A673 (cell line): Measurements from ENCODE around the gene XKR7. TPM values are rescaled to one million over a fixed set of nuclear protein-coding genes. Genes with fewer than 3 reads are reported as not detected.

Experiments
- BruUV-seq: library from RNA; stranded (reverse); fragments of 400-500 nt; replicated peaks from 2 replicates; lab custom pipeline; 2021; lab: Mats Ljungman, UMichigan
- CTCF ChIA-PET: fragments of 300-600 bp; sonication (Branson Sonifier 250); formaldehyde crosslinking; loops from one replicate; lab custom pipeline; 2022; ENCODE audit warnings: antibody characterized with exemption; lab: Charles Lee
- POLR2A ChIA-PET: fragments of 300-600 bp; sonication (Branson Sonifier 250); formaldehyde crosslinking; loops from one replicate; lab custom pipeline; 2022; ENCODE audit warnings: antibody characterized with exemption; ENCODE audit not compliant: low non-redundant PET; lab: Charles Lee
- DNase-seq: peaks from one replicate; pipeline ENCODE4 v3.0.0-alpha.2; 2015; ENCODE audit warnings: low spot score
- H3K27ac ChIP-seq: fragments of 200-600 bp; sonication (generic); 2 replicates; pipeline ENCODE4 v1.5.1; 2016; ENCODE audit warnings: mixed run types, low read depth, mild to moderate bottlenecking, mixed read lengths, antibody characterized with exemption, low read length; ENCODE audit not compliant: poor library complexity, severe bottlenecking
- H3K27me3 ChIP-seq: fragments of 200-600 bp; sonication (generic); replicated peaks from 2 replicates; pipeline ENCODE4 v1.6.1; 2017; ENCODE audit warnings: mixed run types, low read depth, mild to moderate bottlenecking, mixed read lengths, antibody characterized with exemption, low read length; ENCODE audit not compliant: insufficient read depth, poor library complexity
- H3K36me3 ChIP-seq: fragments of 200-600 bp; sonication (generic); 2 replicates; pipeline ENCODE4 v1.6.1; 2016; ENCODE audit warnings: mixed run types, mild to moderate bottlenecking, mixed read lengths, antibody characterized with exemption, low read length; ENCODE audit not compliant: insufficient read depth, poor library complexity, severe bottlenecking
- H3K4me1 ChIP-seq: fragments of 200-600 bp; sonication (generic); 2 replicates; pipeline ENCODE4 v1.6.1; 2017; ENCODE audit warnings: mixed run types, mild to moderate bottlenecking, mixed read lengths, antibody characterized with exemption, low read length; ENCODE audit not compliant: insufficient read depth, poor library complexity, severe bottlenecking
- H3K4me3 ChIP-seq: fragments of 200-600 bp; sonication (generic); 2 replicates; pipeline ENCODE4 v1.5.1; 2016; ENCODE audit warnings: low read depth, mixed run types, mild to moderate bottlenecking, mixed read lengths, low read length; ENCODE audit not compliant: poor library complexity, severe bottlenecking
- H3K9me3 ChIP-seq: fragments of 200-600 bp; sonication (generic); 2 replicates; pipeline ENCODE4 v1.6.1; 2016; ENCODE audit warnings: mixed run types, low read depth, mild to moderate bottlenecking, mixed read lengths, antibody characterized with exemption, low read length; ENCODE audit not compliant: poor library complexity, severe bottlenecking
- EZH2 ChIP-seq: fragments of 200-600 bp; sonication (generic); IDR thresholded peaks from 2 replicates; pipeline ENCODE4 v1.6.1; 2017; ENCODE audit warnings: borderline replicate concordance, low read depth, mild to moderate bottlenecking, mixed read lengths, antibody characterized with exemption, low read length; ENCODE audit not compliant: poor library complexity, severe bottlenecking
- intact Hi-C: fragments of 100-400 bp; cut with micrococcal nuclease; formaldehyde crosslinking; loops from one replicate; pipeline ENCODE4 v1.10.0; 2022; ENCODE audit not compliant: unreplicated experiment
- total RNA-seq: library from RNA; stranded (reverse); gene quantifications from 2 replicates; pipeline ENCODE4 v1.2.3, GENCODE V29; 2021
- TF ChIP-seq, protein P1 (sequence below): fragments of 300-800, 200-600 bp; sonication (generic); conservative IDR thresholded peaks from 2 replicates; pipeline ENCODE4 v1.5.1; 2017; ENCODE audit warnings: low read depth, mild to moderate bottlenecking, antibody characterized with exemption, low read length, moderate library complexity, mixed read lengths

Gene XKR7
- total RNA-seq, 1 experiment from 2014 or later, result not detected

DNA sequence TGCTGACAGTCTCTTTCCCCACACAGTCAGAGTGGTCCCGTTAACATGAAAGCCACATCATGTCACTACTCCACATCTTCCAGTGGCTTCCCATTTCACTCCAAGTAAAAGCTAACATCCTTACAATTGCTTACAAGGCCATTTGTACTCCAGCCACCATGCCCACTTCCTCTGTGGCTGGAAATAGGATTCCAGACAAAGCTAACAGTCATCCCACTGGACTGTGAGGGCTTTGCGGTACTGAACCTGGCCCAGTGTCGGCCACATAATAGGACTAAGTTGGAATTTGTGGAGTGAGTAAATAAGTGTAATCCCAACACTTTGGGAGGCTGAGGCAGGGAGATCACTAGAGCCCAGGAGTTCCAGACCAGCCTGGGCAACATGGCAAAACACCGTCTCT is 53.1 kb downstream of the XKR7 start:
- POLR2A ChIA-PET, result no interaction called here
- H3K4me1 ChIP-seq, result peaks cover 5% of the 10 kb centered on the region
- CTCF ChIA-PET, result no interaction called here
- TF ChIP-seq EZH2, result no peak
- TF ChIP-seq, protein P1, sequence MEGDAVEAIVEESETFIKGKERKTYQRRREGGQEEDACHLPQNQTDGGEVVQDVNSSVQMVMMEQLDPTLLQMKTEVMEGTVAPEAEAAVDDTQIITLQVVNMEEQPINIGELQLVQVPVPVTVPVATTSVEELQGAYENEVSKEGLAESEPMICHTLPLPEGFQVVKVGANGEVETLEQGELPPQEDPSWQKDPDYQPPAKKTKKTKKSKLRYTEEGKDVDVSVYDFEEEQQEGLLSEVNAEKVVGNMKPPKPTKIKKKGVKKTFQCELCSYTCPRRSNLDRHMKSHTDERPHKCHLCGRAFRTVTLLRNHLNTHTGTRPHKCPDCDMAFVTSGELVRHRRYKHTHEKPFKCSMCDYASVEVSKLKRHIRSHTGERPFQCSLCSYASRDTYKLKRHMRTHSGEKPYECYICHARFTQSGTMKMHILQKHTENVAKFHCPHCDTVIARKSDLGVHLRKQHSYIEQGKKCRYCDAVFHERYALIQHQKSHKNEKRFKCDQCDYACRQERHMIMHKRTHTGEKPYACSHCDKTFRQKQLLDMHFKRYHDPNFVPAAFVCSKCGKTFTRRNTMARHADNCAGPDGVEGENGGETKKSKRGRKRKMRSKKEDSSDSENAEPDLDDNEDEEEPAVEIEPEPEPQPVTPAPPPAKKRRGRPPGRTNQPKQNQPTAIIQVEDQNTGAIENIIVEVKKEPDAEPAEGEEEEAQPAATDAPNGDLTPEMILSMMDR, result no peak
- H3K36me3 ChIP-seq, result no peaks in the 10 kb centered on the region
- DNase-seq, result no peak
- H3K27me3 ChIP-seq, result peaks cover 46% of the 10 kb centered on the region
- no peaks in the 10 kb centered on the region for H3K9me3 ChIP-seq
- no peak overlapping the region for H3K27ac ChIP-seq
- intact Hi-C loops, result no loop called here
- BruUV-seq, result no TSS peak
- H3K4me3 ChIP-seq, result no peak overlapping the region

DNA sequence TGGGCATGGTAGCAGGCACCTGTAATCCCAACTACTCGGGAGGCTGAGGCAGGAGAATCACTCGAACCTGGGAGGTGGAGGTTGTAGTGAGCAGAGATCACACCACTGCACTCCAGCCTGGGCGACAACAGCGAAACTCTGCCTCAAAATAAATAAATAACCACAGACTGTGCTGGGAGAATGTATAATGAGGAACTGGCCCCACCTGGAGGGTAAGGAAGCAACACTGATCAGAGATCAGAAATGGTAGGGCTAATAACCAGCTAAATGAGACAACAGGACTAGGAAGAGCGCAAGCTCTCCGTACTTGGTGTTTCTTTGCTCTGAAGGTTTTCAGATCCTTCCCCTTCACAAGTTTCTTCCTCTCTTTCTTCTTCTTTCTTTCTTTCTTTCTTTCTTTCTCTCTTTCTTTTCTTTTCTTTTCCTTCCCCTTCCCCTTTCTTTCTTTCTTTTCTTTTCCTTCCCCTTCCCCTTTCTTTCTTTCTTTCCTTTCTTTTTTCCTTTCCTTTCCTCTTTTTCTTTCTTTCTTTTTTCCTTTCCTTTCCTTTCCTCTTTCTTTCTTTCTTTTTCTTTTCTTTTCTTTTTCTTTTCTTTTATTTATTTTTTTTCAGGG is 56.8 kb downstream of the XKR7 start:
- ChIA-PET POLR2A (no interaction called here), CTCF (no interaction called here)

DNA sequence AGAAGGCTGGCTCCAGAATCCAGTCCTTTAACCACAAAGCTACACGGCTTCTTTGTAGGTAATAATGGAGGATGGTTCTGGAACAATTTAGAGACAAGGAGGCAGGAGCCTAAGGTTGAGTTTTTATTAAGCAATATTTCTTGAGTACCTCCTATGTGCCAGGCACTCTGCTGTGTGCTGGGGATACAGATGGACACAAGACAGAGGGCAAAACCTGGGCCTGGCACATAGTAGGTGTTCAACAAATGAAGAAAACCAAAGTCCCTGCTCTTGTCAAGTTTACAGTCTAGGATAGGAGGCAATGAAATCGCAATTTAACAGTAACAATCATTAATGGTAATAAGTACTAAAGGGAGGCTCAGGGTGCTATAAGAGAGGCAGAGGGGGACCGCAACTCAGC is 59.7 kb downstream of the XKR7 start:
- BruUV-seq, result no TSS peak
- no peaks in the 10 kb centered on the region for H3K9me3 ChIP-seq
- POLR2A ChIA-PET, result no interaction called here
- DNase-seq, result no peak
- intact Hi-C loops, result no loop called here
- H3K27ac ChIP-seq, result no peak overlapping the region
- peaks cover 9% of the 10 kb centered on the region for H3K27me3 ChIP-seq
- CTCF ChIA-PET, result no interaction called here
- peaks cover 4% of the 10 kb centered on the region for H3K4me1 ChIP-seq
- H3K36me3 ChIP-seq, result no peaks in the 10 kb centered on the region
- no peak for TF ChIP-seq EZH2
- TF ChIP-seq, protein P1, result no peak
- H3K4me3 ChIP-seq, result no peak overlapping the region

More for the DNA sequence above, 56.8 kb downstream of the XKR7 start:
- no peak for DNase-seq
- Histone ChIP-seq H3K4me3 (no peak overlapping the region), H3K27ac (no peak overlapping the region), H3K36me3 (no peaks in the 10 kb centered on the region), H3K9me3 (no peaks in the 10 kb centered on the region), H3K27me3 (peaks cover 35% of the 10 kb centered on the region), H3K4me1 (peaks cover 4% of the 10 kb centered on the region)
- BruUV-seq, result no TSS peak
- TF ChIP-seq EZH2, result no peak
- TF ChIP-seq, protein P1, result no peak
- intact Hi-C loops, result no loop called here
